Adrenal gland (tissue), 12 donors: ENCODE results near the gene OR10G8. TPM values are rescaled to one million over a fixed set of nuclear protein-coding genes. Genes with fewer than 3 reads are reported as not detected.

Source experiments
- DNase-seq, 7 donors: peaks; one replicate each; pipeline ENCODE4 v3.0.0-alpha.2; 2019 to 2020
- H3K27ac ChIP-seq, 5 donors: fragments of 200-600 bp; sonication (generic) in 4 of 5; 1 replicate in 3 of 5; 2 replicates in 2 of 5; pipeline versions ENCODE4 v1.5.1 to v1.8.0; 2016 to 2020; ENCODE audit warnings: mild to moderate bottlenecking in 1 of 5
- H3K27me3 ChIP-seq: fragments of 200-600 bp; 2 replicates; pipeline ENCODE4 v1.8.0; 2021
- H3K36me3 ChIP-seq, 2 donors: fragments of 200-600 bp; replicated peaks in 1 of 2; 1 replicate in 1 of 2; 2 replicates in 1 of 2; pipeline versions ENCODE4 v1.5.1 to v1.8.0; 2018 to 2022
- H3K4me1 ChIP-seq, 2 donors: fragments of 200-600 bp; replicated peaks in 1 of 2; 1 replicate in 1 of 2; 2 replicates in 1 of 2; pipeline versions ENCODE4 v1.5.1 to v1.8.0; 2018 to 2021
- H3K4me3 ChIP-seq, 4 donors: fragments of 200-600 bp; sonication (generic) in 3 of 4; one replicate each; pipeline ENCODE4 v1.5.1; 2016 to 2018
- H3K9me3 ChIP-seq, 3 donors: fragments of 200-600 bp; sonication (generic) in 1 of 3; replicated peaks in 1 of 3; 1 replicate in 2 of 3; 2 replicates in 1 of 3; pipeline versions ENCODE4 v1.5.1 to v1.8.0; 2016 to 2021
- CTCF ChIP-seq, 6 experiments: fragments of 450-650 bp in 4 of 6; fragments of 200-600 bp in 2 of 6; sonication (generic) in 1 of 6; IDR thresholded peaks; 1 replicate in 5 of 6; 2 replicates in 1 of 6; pipeline versions ENCODE4 v1.5.1 to v1.8.0; 2016 to 2021; ENCODE audit warnings: antibody characterized with exemption in 6 of 6, mild to moderate bottlenecking in 2 of 6, moderate library complexity in 1 of 6
- POLR2A ChIP-seq, 2 donors: fragments of 450-650 bp; IDR thresholded peaks; one replicate each; pipeline ENCODE4 v1.6.1; 2017; ENCODE audit warnings: antibody characterized with exemption in 2 of 2, mild to moderate bottlenecking in 2 of 2, moderate library complexity in 1 of 2
- WGBS, 4 donors: extraction: QIAGEN DNeasy Blood & Tissue Kit in 2 of 4; methylation state at CpG; one replicate each; pipeline versions ENCODE4 v1.1.5 to v1.1.7; 2013 to 2017; 5-methylcytosine and 5-hydroxymethylcytosine counted together
- intact Hi-C, 2 donors: fragments of 100-400 bp; cut with DNase I; formaldehyde crosslinking; loops; one replicate each; pipeline versions ENCODE4 v1.14.1 to v1.15.0; 2022 to 2023
- polyA plus RNA-seq, 3 donors: library from polyadenylated mRNA; stranded (reverse); fragments of 200-250 nt in 2 of 3; fragments of 350-450 nt in 1 of 3; fragmentation: Illumina TruSeq in 1 of 3; extraction: RNeasy Lipid Tissue Mini Kit (QIAGEN cat#74804) in 1 of 3; gene quantifications; one replicate each; pipeline ENCODE4 v1.2.3, GENCODE V29; 2013 to 2014
- total RNA-seq, 9 donors: library from RNA; depleted of rRNA in 4 of 9; stranded (reverse); fragments of >200 nt in 4 of 9; fragments of 120-200 nt in 1 of 9; fragmentation: NEBNext Ultra II Directional in 1 of 9; extraction: Animal tissue kit (Norgen Biotek cat#: 25700) in 1 of 9; gene quantifications; one replicate each; pipeline versions ENCODE4 v1.1.0 to v1.2.4, GENCODE V29; 2013 to 2023
- donor health status: healthy with polysubstance abuse.
- donor health status: Bipolar disorder and iron deficiency.
- donor health status: DM: yes; HTN: yes; CAD: no.
- donor health status: DM: no; HTN: no; CAD: no.
- donor health status: DM: no; HTN: no; CAD: no.
- donor health status: DM: yes; HTN: yes; CAD: no.

The OR10G8 gene
- total and polyA plus RNA-seq, 12 donors: not detected

GRCh38 chr11:124078591-124078990 lies 52.0 kb downstream of the OR10G8 start:
- no peak for TF ChIP-seq POLR2A (IDR thresholded peaks at IDR 0.05)
- TF ChIP-seq CTCF (IDR thresholded peaks at IDR 0.05): no peak
- H3K9me3 ChIP-seq: no peaks in the 10 kb centered on the region
- DNase-seq: no peak
- H3K27me3 ChIP-seq: peaks cover 4% of the 10 kb centered on the region
- H3K36me3 ChIP-seq: no peaks in the 10 kb centered on the region
- intact Hi-C loops: loop anchor here in 1 of 2 donors (10.0 kb wide), 1 partner anchor 116 kb away; no protein-coding TSS in a partner anchor
- H3K4me1 ChIP-seq: peaks cover 0 to 3% of the 10 kb centered on the region in 2 donors
- 73 to 93% (median 88%) methylated on average over 2 of the region's 2 CpGs for WGBS, 4 donors
- no peak overlapping the region for H3K27ac ChIP-seq
- H3K4me3 ChIP-seq: no peak overlapping the region

DNA sequence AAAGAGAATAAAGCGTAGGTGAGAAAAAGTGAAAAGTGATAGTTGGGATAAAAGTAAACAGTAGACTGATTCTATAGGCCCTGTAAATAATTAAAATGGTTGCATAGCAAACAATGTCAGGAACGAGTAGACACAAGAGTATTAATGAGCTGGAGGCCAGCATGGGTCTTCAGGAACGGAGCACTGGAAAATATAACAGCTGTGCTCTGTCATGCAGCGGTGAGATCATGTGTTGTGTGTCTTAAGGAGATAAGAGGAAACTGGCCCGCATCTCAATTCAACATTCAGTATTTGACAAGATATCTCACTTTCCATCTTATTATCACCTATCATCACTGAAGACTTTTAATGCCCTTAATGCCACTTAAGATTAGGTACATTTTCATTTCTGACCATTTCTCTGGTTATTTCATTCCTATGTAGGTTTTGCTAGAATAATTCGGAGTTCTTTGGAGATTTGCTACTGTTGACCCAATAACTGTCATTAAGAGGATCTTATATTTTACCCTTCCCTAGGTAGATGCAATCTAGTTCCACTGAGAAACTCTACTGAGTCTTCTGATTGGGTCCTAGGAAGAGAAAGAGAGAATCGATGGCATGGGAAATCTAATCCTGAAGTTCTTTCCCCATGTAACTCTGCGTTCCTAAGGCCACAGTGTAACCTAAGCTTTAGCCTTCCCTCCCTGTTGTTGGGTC lies 53.2 kb downstream of the OR10G8 start:
- intact Hi-C loops: loop anchor here in 1 of 2 donors (10.0 kb wide), 1 partner anchor 115 kb away; no protein-coding TSS in a partner anchor
- no peak overlapping the region for H3K27ac ChIP-seq
- peaks cover 0 to 3% of the 10 kb centered on the region in 2 donors for H3K4me1 ChIP-seq
- no peaks in the 10 kb centered on the region for H3K9me3 ChIP-seq
- no peak for DNase-seq
- H3K36me3 ChIP-seq: no peaks in the 10 kb centered on the region
- no peak overlapping the region for H3K4me3 ChIP-seq
- peaks cover 4% of the 10 kb centered on the region for H3K27me3 ChIP-seq
- TF ChIP-seq CTCF (IDR thresholded peaks at IDR 0.05) (no peak), POLR2A (IDR thresholded peaks at IDR 0.05) (no peak)
- 68 to 77% (median 72%) methylated on average over 8 of the region's 8 CpGs for WGBS, 4 donors

Other genes with a start within 250 kb of the OR10G8 start
- not detected for gene OR6M1, start 220.4 kb upstream of the OR10G8 start, total RNA-seq
- gene OR6M1, start 220.4 kb upstream of the OR10G8 start, polyA plus RNA-seq: not detected
- not detected for gene TMEM225, start 141.1 kb upstream of the OR10G8 start, total RNA-seq
- not detected for gene TMEM225, start 141.1 kb upstream of the OR10G8 start, polyA plus RNA-seq
- gene OR8D4, start 124.6 kb upstream of the OR10G8 start, total RNA-seq: under 1 TPM in 1 of 9 donors, not detected in 8; 0.11 TPM
- not detected for gene OR8D4, start 124.6 kb upstream of the OR10G8 start, polyA plus RNA-seq
- under 1 TPM in 1 of 9 donors, not detected in 8; 0.22 TPM for gene OR4D5, start 87.2 kb upstream of the OR10G8 start, total RNA-seq
- gene OR4D5, start 87.2 kb upstream of the OR10G8 start, polyA plus RNA-seq: not detected
- not detected for gene OR6T1, start 83.0 kb upstream of the OR10G8 start, total RNA-seq
- not detected for gene OR6T1, start 83.0 kb upstream of the OR10G8 start, polyA plus RNA-seq
- gene OR10S1, start 49.0 kb upstream of the OR10G8 start, total RNA-seq: not detected
- not detected for gene OR10S1, start 49.0 kb upstream of the OR10G8 start, polyA plus RNA-seq
- gene OR10G6, start 31.6 kb upstream of the OR10G8 start, total RNA-seq: not detected
- gene OR10G6, start 31.6 kb upstream of the OR10G8 start, polyA plus RNA-seq: not detected
- under 1 TPM in 1 of 9 donors, not detected in 8; 0.06 TPM for gene OR10G4, start 13.8 kb upstream of the OR10G8 start, total RNA-seq
- gene OR10G4, start 13.8 kb upstream of the OR10G8 start, polyA plus RNA-seq: not detected
- gene OR10G9, start 3.8 kb upstream of the OR10G8 start, total RNA-seq: not detected
- gene OR10G9, start 3.8 kb upstream of the OR10G8 start, polyA plus RNA-seq: not detected
- not detected for gene OR10G7, start 14.5 kb downstream of the OR10G8 start, total RNA-seq
- not detected for gene OR10G7, start 14.5 kb downstream of the OR10G8 start, polyA plus RNA-seq
- 10 to 100 TPM; 22.1 to 81.3 (median 39.9) TPM for gene VWA5A, start 88.7 kb downstream of the OR10G8 start, total RNA-seq
- gene VWA5A, start 88.7 kb downstream of the OR10G8 start, polyA plus RNA-seq: 10 to 100 TPM; 16.5 to 50.5 (median 26.4) TPM
- gene OR10D3, start 156.5 kb downstream of the OR10G8 start, total RNA-seq: not detected
- gene OR10D3, start 156.5 kb downstream of the OR10G8 start, polyA plus RNA-seq: not detected
- not detected for gene OR8G1, start 214.3 kb downstream of the OR10G8 start, total RNA-seq
- not detected for gene OR8G1, start 214.3 kb downstream of the OR10G8 start, polyA plus RNA-seq
- gene OR8G5, start 229.6 kb downstream of the OR10G8 start, total RNA-seq: not detected
- not detected for gene OR8G5, start 229.6 kb downstream of the OR10G8 start, polyA plus RNA-seq